SJCRH30 (cell line): ENCODE measurements around the gene SIGLEC6. TPM values are rescaled to one million over a fixed set of nuclear protein-coding genes. Genes with fewer than 3 reads are reported as not detected.
A peak's percentile ranks its signal among the peaks of the same experiment; 100 is the strongest.

Experiments used
- DNase-seq, 2 experiments: peaks; one replicate each; pipeline ENCODE4 v3.0.0-alpha.2; 2015 to 2020
- H3K27ac ChIP-seq: fragments of 250-450 bp; sonication (Bioruptor Pico); 2 replicates; pipeline ENCODE4 v1.5.1; 2020; ENCODE audit warnings: mild to moderate bottlenecking, moderate library complexity
- H3K27me3 ChIP-seq: fragments of 250-450 bp; sonication (Bioruptor Pico); 2 replicates; pipeline ENCODE4 v1.5.1; 2020; ENCODE audit warnings: mild to moderate bottlenecking, moderate library complexity
- H3K36me3 ChIP-seq: fragments of 250-450 bp; sonication (Bioruptor Pico); 2 replicates; pipeline ENCODE4 v1.5.1; 2020; ENCODE audit warnings: mild to moderate bottlenecking, moderate library complexity
- H3K4me1 ChIP-seq: fragments of 250-450 bp; sonication (Bioruptor Pico); 2 replicates; pipeline ENCODE4 v1.5.1; 2020; ENCODE audit warnings: mild to moderate bottlenecking, moderate library complexity
- H3K4me3 ChIP-seq: fragments of 250-450 bp; sonication (Bioruptor Pico); 2 replicates; pipeline ENCODE4 v1.5.1; 2020; ENCODE audit warnings: mild to moderate bottlenecking, moderate library complexity
- H3K9me3 ChIP-seq: fragments of 250-450 bp; sonication (Bioruptor Pico); replicated peaks from 2 replicates; pipeline ENCODE4 v1.5.1; 2020; ENCODE audit warnings: mild to moderate bottlenecking, moderate library complexity
- total RNA-seq: library from RNA; depleted of rRNA; stranded (reverse); fragments of >200 nt; shearing (Covaris generic); gene quantifications from 2 replicates; pipeline ENCODE4 v1.2.3, GENCODE V29; 2014

The SIGLEC6 gene
- total RNA-seq, 1 experiment from 2014 or later = not detected

GRCh38 chr19:51480590-51480989, 50.9 kb downstream of the SIGLEC6 start:
- Histone ChIP-seq H3K27me3 (no peaks in the 10 kb centered on the region), H3K36me3 (no peaks in the 10 kb centered on the region), H3K4me3 (no peak overlapping the region), H3K4me1 (no peaks in the 10 kb centered on the region), H3K27ac (no peak overlapping the region), H3K9me3 (no peaks in the 10 kb centered on the region)
- DNase-seq = peak; percentile 32 to 58

GRCh38 chr19:51479531-51480331, 51.7 kb downstream of the SIGLEC6 start:
- H3K27ac ChIP-seq = no peak overlapping the region
- no peaks in the 10 kb centered on the region for H3K27me3 ChIP-seq
- no peak overlapping the region for H3K4me3 ChIP-seq
- H3K4me1 ChIP-seq = no peaks in the 10 kb centered on the region
- no peak for DNase-seq
- no peaks in the 10 kb centered on the region for H3K9me3 ChIP-seq
- no peaks in the 10 kb centered on the region for H3K36me3 ChIP-seq

DNA sequence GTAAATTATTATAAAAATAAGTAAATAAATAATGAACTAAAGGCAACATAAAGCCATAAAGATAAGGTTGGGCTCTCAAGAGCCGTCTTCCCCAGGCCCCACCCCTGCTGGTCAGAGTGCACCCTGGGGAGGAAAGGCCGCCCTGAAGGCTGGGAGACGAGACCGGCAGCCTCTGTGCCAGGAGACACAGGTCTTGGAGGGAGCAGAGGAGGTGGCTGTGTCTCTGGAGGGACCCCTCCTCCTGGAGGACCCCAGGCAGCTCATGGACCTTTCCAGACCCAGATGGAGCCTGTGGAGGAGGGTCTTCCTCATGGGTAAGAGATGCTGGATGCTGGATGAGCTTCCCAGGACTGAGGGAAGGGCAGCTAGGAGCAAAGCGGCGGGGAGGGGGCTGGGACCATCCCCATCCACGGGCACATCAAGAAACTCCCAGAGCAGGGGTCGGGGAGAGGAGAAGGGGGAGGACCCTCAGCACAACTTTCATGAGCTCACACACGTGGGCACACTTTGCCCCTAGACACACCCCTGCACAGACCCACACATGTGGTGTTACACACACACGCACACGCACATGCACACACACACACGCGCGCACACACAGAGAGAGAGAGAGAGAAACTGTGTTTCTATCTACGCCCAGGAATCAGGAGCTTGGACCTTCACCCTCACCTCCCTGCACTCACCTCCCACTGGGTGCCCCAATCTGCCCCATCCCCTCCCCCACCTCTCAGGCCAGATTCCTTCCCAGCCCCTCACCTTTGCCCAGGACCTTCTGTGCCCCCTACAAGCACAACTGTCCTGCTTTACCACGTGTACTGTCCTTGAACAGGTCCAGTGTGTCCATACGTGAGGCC, 52.9 kb downstream of the SIGLEC6 start, which contains the start of gene CEACAM18:
Gene CEACAM18, plus strand, starts transcription at position 159 of the 854 bp plus-strand sequence.
- H3K27ac ChIP-seq = no peak within 1 kb of the TSS
- no peaks in the 10 kb centered on the region for H3K36me3 ChIP-seq
- H3K27me3 ChIP-seq = no peaks in the 10 kb centered on the region
- DNase-seq = no peak
- H3K9me3 ChIP-seq = no peaks in the 10 kb centered on the region
- no peak within 1 kb of the TSS for H3K4me3 ChIP-seq
- H3K4me1 ChIP-seq = no peaks in the 10 kb centered on the region

- H3K27ac ChIP-seq = no peak overlapping the region
- no peaks in the 10 kb centered on the region for H3K4me1 ChIP-seq
- DNase-seq = no peak
- no peak overlapping the region for H3K4me3 ChIP-seq
- no peaks in the 10 kb centered on the region for H3K36me3 ChIP-seq
- no peaks in the 10 kb centered on the region for H3K9me3 ChIP-seq
- H3K27me3 ChIP-seq = no peaks in the 10 kb centered on the region
Measured at GRCh38 chr19:51477344-51477743, 54.1 kb downstream of the SIGLEC6 start.

DNA sequence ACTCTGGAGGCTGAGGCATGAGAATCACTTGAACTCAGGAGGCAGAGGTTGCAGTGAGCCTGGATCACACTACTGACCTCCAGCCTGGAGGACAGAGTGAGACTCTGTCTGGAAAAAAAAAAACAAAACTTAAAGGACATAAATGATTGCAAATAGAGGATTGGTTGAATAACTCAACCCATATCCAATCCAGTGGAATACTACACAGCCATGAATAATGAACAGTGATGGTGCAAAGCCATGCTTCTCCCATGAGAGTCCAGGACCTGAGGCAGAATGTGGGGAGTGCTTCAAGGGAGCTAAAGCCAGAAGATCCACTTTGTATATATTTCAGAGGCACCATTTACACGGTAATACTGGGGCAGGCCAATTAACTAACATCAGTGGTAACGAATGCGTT, 55.3 kb downstream of the SIGLEC6 start:
- no peaks in the 10 kb centered on the region for H3K4me1 ChIP-seq
- H3K4me3 ChIP-seq = no peak overlapping the region
- no peaks in the 10 kb centered on the region for H3K27me3 ChIP-seq
- H3K36me3 ChIP-seq = no peaks in the 10 kb centered on the region
- no peak overlapping the region for H3K27ac ChIP-seq
- no peaks in the 10 kb centered on the region for H3K9me3 ChIP-seq
- DNase-seq = no peak

DNA sequence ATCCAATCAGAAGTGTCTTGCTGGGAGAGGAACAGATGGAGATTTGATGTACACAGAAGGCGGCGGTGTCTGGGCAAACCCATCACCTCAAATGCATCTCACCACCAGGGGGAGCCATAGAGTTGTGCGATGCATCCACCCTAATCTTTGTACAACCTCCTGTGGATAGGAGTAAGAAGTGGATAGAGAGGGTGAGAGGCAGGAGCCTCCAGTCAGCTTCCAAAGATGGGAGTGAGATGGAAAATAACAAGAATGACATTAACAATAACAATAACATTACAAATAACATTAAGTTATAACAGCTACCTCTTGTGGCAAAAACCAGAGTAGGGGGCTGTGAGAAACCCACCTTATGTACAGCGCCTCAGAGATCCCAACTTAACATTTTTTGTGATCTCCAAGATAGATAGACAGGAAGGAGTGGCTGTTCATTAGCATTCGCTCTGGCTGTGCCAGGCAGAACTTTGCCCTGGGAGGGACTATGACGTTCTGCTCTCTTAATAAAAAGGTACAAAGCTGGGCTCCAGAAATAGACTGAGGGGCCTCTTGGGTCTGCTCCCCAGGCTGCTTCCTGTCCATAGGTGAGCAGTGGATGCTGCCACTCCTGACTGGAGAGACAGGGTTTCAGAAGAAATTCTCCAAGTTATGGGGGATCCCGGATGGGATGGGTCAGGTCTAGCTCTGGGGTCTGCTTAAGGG, 58.3 kb downstream of the SIGLEC6 start:
- H3K4me3 ChIP-seq = no peak overlapping the region
- H3K4me1 ChIP-seq = no peaks in the 10 kb centered on the region
- H3K9me3 ChIP-seq = no peaks in the 10 kb centered on the region
- H3K36me3 ChIP-seq = no peaks in the 10 kb centered on the region
- peak; percentile 61 to 81 for DNase-seq
- no peaks in the 10 kb centered on the region for H3K27me3 ChIP-seq
- no peak overlapping the region for H3K27ac ChIP-seq

- Histone ChIP-seq H3K4me1 (no peaks in the 10 kb centered on the region), H3K27ac (no peak overlapping the region), H3K4me3 (no peak overlapping the region), H3K27me3 (no peaks in the 10 kb centered on the region), H3K36me3 (no peaks in the 10 kb centered on the region), H3K9me3 (no peaks in the 10 kb centered on the region)
- no peak for DNase-seq
Measured at GRCh38 chr19:51472607-51473006, 58.9 kb downstream of the SIGLEC6 start.

DNA sequence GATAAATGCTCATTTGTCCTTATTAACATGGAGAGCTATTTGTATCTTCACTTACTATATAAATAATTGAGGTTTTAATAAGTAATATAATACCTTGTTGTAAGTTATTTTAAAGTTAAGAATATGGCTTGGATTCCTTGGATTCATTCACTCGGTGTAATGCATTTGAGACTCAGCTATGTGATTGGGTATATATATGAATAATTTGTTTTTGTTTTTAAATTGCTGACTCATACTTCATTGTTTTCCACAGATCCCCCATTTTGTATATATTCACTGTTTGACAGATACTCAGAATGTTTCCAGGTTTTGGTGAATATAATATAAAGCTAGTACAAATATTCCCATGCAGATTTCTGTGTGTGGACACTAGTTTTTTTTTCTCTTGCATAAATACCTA, 59.9 kb downstream of the SIGLEC6 start:
- no peaks in the 10 kb centered on the region for H3K4me1 ChIP-seq
- H3K27me3 ChIP-seq = no peaks in the 10 kb centered on the region
- DNase-seq = no peak
- no peaks in the 10 kb centered on the region for H3K36me3 ChIP-seq
- H3K4me3 ChIP-seq = no peak overlapping the region
- H3K9me3 ChIP-seq = no peaks in the 10 kb centered on the region
- H3K27ac ChIP-seq = no peak overlapping the region

DNA sequence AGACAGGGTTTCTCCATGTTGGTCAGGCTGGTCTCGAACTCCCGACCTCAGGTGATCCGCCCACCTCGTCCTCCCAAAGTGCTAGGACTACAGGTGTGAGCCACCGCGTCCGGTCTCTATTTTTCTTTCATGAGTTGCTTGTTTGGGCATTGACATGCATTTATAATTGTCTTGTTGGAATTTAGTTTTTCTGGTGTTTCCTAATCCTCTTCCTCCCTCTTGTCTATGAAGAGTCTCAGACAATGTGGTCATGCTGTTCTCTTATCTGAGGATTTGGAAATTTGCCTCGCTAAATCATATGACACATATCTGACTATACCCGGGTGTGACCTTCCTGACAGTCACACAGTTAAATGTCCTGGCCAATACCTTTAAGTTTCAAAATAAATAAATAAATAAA, 60.5 kb downstream of the SIGLEC6 start:
- Histone ChIP-seq H3K27me3 (no peaks in the 10 kb centered on the region), H3K9me3 (no peaks in the 10 kb centered on the region), H3K4me1 (no peaks in the 10 kb centered on the region), H3K36me3 (no peaks in the 10 kb centered on the region), H3K4me3 (no peak overlapping the region), H3K27ac (no peak overlapping the region)
- DNase-seq = no peak

DNA sequence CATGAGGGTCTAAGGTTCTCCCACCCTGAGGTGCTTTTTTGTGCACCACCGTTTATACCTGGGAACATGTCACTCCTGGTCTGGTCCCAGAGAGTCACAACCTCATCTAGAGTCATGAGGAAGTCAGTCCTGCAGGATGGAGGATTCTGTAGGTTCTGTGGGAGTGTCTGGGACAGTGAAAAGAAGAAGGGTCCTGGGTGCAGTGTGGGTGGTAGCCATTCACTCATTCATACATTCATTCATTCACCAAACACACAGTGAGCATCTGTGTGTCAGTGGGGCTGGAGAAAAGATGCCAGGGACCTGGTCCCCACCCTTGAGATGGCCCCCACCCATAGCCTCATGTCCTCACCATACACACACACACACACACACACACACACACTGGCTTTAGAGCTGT, 61.8 kb downstream of the SIGLEC6 start:
- H3K27ac ChIP-seq = no peak overlapping the region
- no peak overlapping the region for H3K4me3 ChIP-seq
- DNase-seq = no peak
- H3K9me3 ChIP-seq = no peaks in the 10 kb centered on the region
- no peaks in the 10 kb centered on the region for H3K4me1 ChIP-seq
- H3K36me3 ChIP-seq = no peaks in the 10 kb centered on the region
- H3K27me3 ChIP-seq = no peaks in the 10 kb centered on the region

GRCh38 chr19:51469162-51469561, 62.3 kb downstream of the SIGLEC6 start:
- Histone ChIP-seq H3K27ac (no peak overlapping the region), H3K4me1 (no peaks in the 10 kb centered on the region), H3K4me3 (no peak overlapping the region), H3K36me3 (no peaks in the 10 kb centered on the region), H3K9me3 (no peaks in the 10 kb centered on the region), H3K27me3 (no peaks in the 10 kb centered on the region)
- DNase-seq = no peak

- Histone ChIP-seq H3K27me3 (no peaks in the 10 kb centered on the region), H3K36me3 (no peaks in the 10 kb centered on the region), H3K9me3 (no peaks in the 10 kb centered on the region), H3K27ac (no peak overlapping the region), H3K4me3 (no peak overlapping the region), H3K4me1 (no peaks in the 10 kb centered on the region)
- no peak for DNase-seq
Measured at GRCh38 chr19:51468545-51468920, 62.9 kb downstream of the SIGLEC6 start.

GRCh38 chr19:51467864-51468544, 63.5 kb downstream of the SIGLEC6 start:
- H3K36me3 ChIP-seq = no peaks in the 10 kb centered on the region
- no peak overlapping the region for H3K27ac ChIP-seq
- no peak overlapping the region for H3K4me3 ChIP-seq
- no peaks in the 10 kb centered on the region for H3K9me3 ChIP-seq
- no peaks in the 10 kb centered on the region for H3K4me1 ChIP-seq
- H3K27me3 ChIP-seq = no peaks in the 10 kb centered on the region
- DNase-seq = no peak
